Activated naive CD4-positive, alpha-beta T cell treated with anti-CD3 and anti-CD28 coated beads, Interleukin-2, amount 50 U/mL, for 72 hours (primary cell): Measurements from ENCODE around the gene MFAP2. TPM values are rescaled to one million over a fixed set of nuclear protein-coding genes. Genes with fewer than 3 reads are reported as not detected.

Experiments used
- ATAC-seq, 2 donors: fragments of 150-1000 bp; cut with Tn5 transposase; 2 replicates each; pipeline ENCODE4 v1.10.0; 2021; ENCODE audit warnings: mild to moderate bottlenecking in 2 of 2, moderate library complexity in 2 of 2
- DNase-seq, 2 donors: peaks; one replicate each; pipeline ENCODE4 v3.0.0; 2021 to 2022; ENCODE audit warnings: low spot score in 2 of 2
- H3K27ac Mint-ChIP-seq, 2 donors: one replicate each; pipeline ENCODE4 v1.8.0; 2022; ENCODE audit warnings: mild to moderate bottlenecking in 2 of 2, mixed read lengths in 2 of 2
- H3K36me3 Mint-ChIP-seq, 2 donors: one replicate each; pipeline ENCODE4 v1.8.0; 2022; ENCODE audit warnings: mixed read lengths in 2 of 2
- H3K9me3 Mint-ChIP-seq, 2 donors: one replicate each; pipeline ENCODE4 v1.8.0; 2022; ENCODE audit warnings: mixed read lengths in 2 of 2
- total RNA-seq, 2 donors: library from RNA; stranded (reverse); gene quantifications; one replicate each; pipeline ENCODE4 v1.2.3, GENCODE V29; 2022

Gene MFAP2
- total RNA-seq, 2 donors from 2014 or later = 0.37 TPM; not detected in 1

- Mint-ChIP-seq H3K36me3 (no peaks in the 10 kb centered on the region), H3K27ac (no peak overlapping the region), H3K9me3 (no peaks in the 10 kb centered on the region)
- peak in 1 of 2 donors; percentile 11 for ATAC-seq
- no peak for DNase-seq
Measured at GRCh38 chr1:16992102-16992501, 11.7 kb upstream of the MFAP2 start.

- no peak for ATAC-seq
- DNase-seq = no peak
- no peak overlapping the region for H3K27ac Mint-ChIP-seq
- no peaks in the 10 kb centered on the region for H3K9me3 Mint-ChIP-seq
- H3K36me3 Mint-ChIP-seq = no peaks in the 10 kb centered on the region
Measured at GRCh38 chr1:16991571-16991970, 11.2 kb upstream of the MFAP2 start.

GRCh38 chr1:16989676-16990391, 9.4 kb upstream of the MFAP2 start:
- no peak overlapping the region for H3K27ac Mint-ChIP-seq
- no peaks in the 10 kb centered on the region for H3K9me3 Mint-ChIP-seq
- H3K36me3 Mint-ChIP-seq = peaks cover 0 to 5% of the 10 kb centered on the region in 2 donors
- DNase-seq (no peak), ATAC-seq (no peak)

- peaks cover 0 to 5% of the 10 kb centered on the region in 2 donors for H3K36me3 Mint-ChIP-seq
- H3K27ac Mint-ChIP-seq = no peak overlapping the region
- no peak for DNase-seq
- H3K9me3 Mint-ChIP-seq = no peaks in the 10 kb centered on the region
- no peak for ATAC-seq
Measured at GRCh38 chr1:16988210-16988609, 7.8 kb upstream of the MFAP2 start.

GRCh38 chr1:16986962-16987361, 6.5 kb upstream of the MFAP2 start:
- peak in 1 of 2 donors; percentile 46 for ATAC-seq
- Mint-ChIP-seq H3K36me3 (peaks cover 0 to 5% of the 10 kb centered on the region in 2 donors), H3K9me3 (no peaks in the 10 kb centered on the region), H3K27ac (no peak overlapping the region)
- no peak for DNase-seq

- no peak for ATAC-seq
- no peak for DNase-seq
- Mint-ChIP-seq H3K27ac (no peak overlapping the region), H3K36me3 (peaks cover 0 to 5% of the 10 kb centered on the region in 2 donors), H3K9me3 (no peaks in the 10 kb centered on the region)
Measured at GRCh38 chr1:16986560-16986959, 6.1 kb upstream of the MFAP2 start.

- H3K27ac Mint-ChIP-seq = no peak overlapping the region
- no peak for ATAC-seq
- no peaks in the 10 kb centered on the region for H3K9me3 Mint-ChIP-seq
- H3K36me3 Mint-ChIP-seq = peaks cover 0 to 10% of the 10 kb centered on the region in 2 donors
- DNase-seq = no peak
Measured at GRCh38 chr1:16986113-16986512, 5.7 kb upstream of the MFAP2 start.

GRCh38 chr1:16984717-16985116, 4.3 kb upstream of the MFAP2 start:
- no peaks in the 10 kb centered on the region for H3K9me3 Mint-ChIP-seq

GRCh38 chr1:16983649-16984048, 3.2 kb upstream of the MFAP2 start:
- Mint-ChIP-seq H3K9me3 (no peaks in the 10 kb centered on the region), H3K36me3 (peaks cover 0 to 11% of the 10 kb centered on the region in 2 donors), H3K27ac (no peak overlapping the region)
- no peak for DNase-seq
- ATAC-seq = no peak

More at GRCh38 chr1:16984717-16985116, 4.3 kb upstream of the MFAP2 start:
- DNase-seq (no peak), ATAC-seq (no peak)
- Mint-ChIP-seq H3K27ac (no peak overlapping the region), H3K36me3 (peaks cover 0 to 11% of the 10 kb centered on the region in 2 donors)

GRCh38 chr1:16982902-16983301, 2.5 kb upstream of the MFAP2 start:
- ATAC-seq = no peak
- peaks cover 0 to 11% of the 10 kb centered on the region in 2 donors for H3K36me3 Mint-ChIP-seq
- DNase-seq = no peak
- H3K27ac Mint-ChIP-seq = no peak overlapping the region
- no peaks in the 10 kb centered on the region for H3K9me3 Mint-ChIP-seq

GRCh38 chr1:16981269-16981849, 939 bp upstream of the MFAP2 start:
- Mint-ChIP-seq H3K36me3 (peaks cover 0 to 11% of the 10 kb centered on the region in 2 donors), H3K9me3 (no peaks in the 10 kb centered on the region), H3K27ac (peak overlapping the region in 1 of 2 donors; percentile 23)
- ATAC-seq (no peak), DNase-seq (no peak)

GRCh38 chr1:16979475-16980327, 719 bp downstream of the MFAP2 start:
- peaks cover 0 to 6% of the 10 kb centered on the region in 2 donors for H3K36me3 Mint-ChIP-seq
- DNase-seq (no peak), ATAC-seq (no peak)
- H3K9me3 Mint-ChIP-seq = no peaks in the 10 kb centered on the region
- H3K27ac Mint-ChIP-seq = no peak overlapping the region

- Mint-ChIP-seq H3K36me3 (peaks cover 0 to 6% of the 10 kb centered on the region in 2 donors), H3K27ac (no peak overlapping the region), H3K9me3 (no peaks in the 10 kb centered on the region)
- ATAC-seq = no peak
- DNase-seq = no peak
Measured at GRCh38 chr1:16978567-16979474, 1.6 kb downstream of the MFAP2 start.

- Mint-ChIP-seq H3K36me3 (peaks cover 0 to 6% of the 10 kb centered on the region in 2 donors), H3K9me3 (no peaks in the 10 kb centered on the region), H3K27ac (no peak overlapping the region)
- no peak for ATAC-seq
- DNase-seq = no peak
Measured at GRCh38 chr1:16978139-16978538, 2.3 kb downstream of the MFAP2 start.

GRCh38 chr1:16977377-16977776, 3.0 kb downstream of the MFAP2 start:
- no peak for DNase-seq
- Mint-ChIP-seq H3K36me3 (peaks cover 0 to 6% of the 10 kb centered on the region in 2 donors), H3K27ac (no peak overlapping the region), H3K9me3 (no peaks in the 10 kb centered on the region)
- no peak for ATAC-seq

- no peak overlapping the region for H3K27ac Mint-ChIP-seq
- peaks cover 0 to 6% of the 10 kb centered on the region in 2 donors for H3K36me3 Mint-ChIP-seq
- ATAC-seq (no peak), DNase-seq (no peak)
- no peaks in the 10 kb centered on the region for H3K9me3 Mint-ChIP-seq
Measured at GRCh38 chr1:16976966-16977365, 3.5 kb downstream of the MFAP2 start.
